H1 (cell line): ENCODE data around the gene AAK1. TPM values are rescaled to one million over a fixed set of nuclear protein-coding genes. Genes with fewer than 3 reads are reported as not detected.

Experiments used
- CHD7 ChIP-seq: fragments of 300-600 bp; sonication (generic); IDR thresholded peaks from 2 replicates; pipeline ENCODE4 v1.7.1; 2012; ENCODE audit warnings: low read length, moderate library complexity, mild to moderate bottlenecking, inconsistent platforms; ENCODE audit not compliant: insufficient replicate concordance
- EGR1 ChIP-seq: IDR thresholded peaks from 2 replicates; pipeline ENCODE4 v1.6.1; 2011; ENCODE audit warnings: low read depth, low read length, borderline replicate concordance
- GABPA ChIP-seq: IDR thresholded peaks from 2 replicates; pipeline ENCODE4 v1.6.1; 2011; ENCODE audit warnings: mild to moderate bottlenecking, low read length, moderate library complexity, borderline replicate concordance; ENCODE audit not compliant: insufficient read depth
- polyA plus RNA-seq, 7 experiments: library from polyadenylated mRNA; depleted of rRNA in 3 of 7; stranded (reverse) in 5 of 7; unstranded in 2 of 7; fragments of >200 nt in 5 of 7; fragments of 200-250 nt in 2 of 7; gene quantifications; 1 replicate in 5 of 7; 2 replicates in 1 of 7; 4 replicates in 1 of 7; pipeline versions ENCODE4 v1.2.1 to v1.2.3, GENCODE V29; 2011 to 2013; ENCODE audit warnings: missing spikeins in 2 of 7, mixed read lengths in 2 of 7
- total RNA-seq: library from RNA; stranded (reverse); fragmentation: NEBNext Ultra II Directional; extraction: Animal tissue kit (Norgen Biotek cat#: 25700); gene quantifications from 2 replicates; pipeline ENCODE4 v1.2.1, GENCODE V29; 2021

Gene AAK1
- total and polyA plus RNA-seq, 2 of the 8 experiments (the other 6 are each of a cell fraction or from before 2014, with no cell fraction given): 10.0 to 40.5 TPM

- TF ChIP-seq CHD7 (no peak), GABPA (no peak), EGR1 (no peak)
Observed at GRCh38 chr2:69416147-69416546, 227.4 kb downstream of the AAK1 start (continued).
